Measurements from ENCODE around the gene CAVIN2.

GRCh38 chr2:191853843-191854242 is 7.0 kb upstream of the CAVIN2 start:
- no peak for TF ChIP-seq EZH2phosphoT487 (conservative IDR thresholded peaks at IDR 0.05; ENCODE audit: low read length)
- TF ChIP-seq, protein P1, sequence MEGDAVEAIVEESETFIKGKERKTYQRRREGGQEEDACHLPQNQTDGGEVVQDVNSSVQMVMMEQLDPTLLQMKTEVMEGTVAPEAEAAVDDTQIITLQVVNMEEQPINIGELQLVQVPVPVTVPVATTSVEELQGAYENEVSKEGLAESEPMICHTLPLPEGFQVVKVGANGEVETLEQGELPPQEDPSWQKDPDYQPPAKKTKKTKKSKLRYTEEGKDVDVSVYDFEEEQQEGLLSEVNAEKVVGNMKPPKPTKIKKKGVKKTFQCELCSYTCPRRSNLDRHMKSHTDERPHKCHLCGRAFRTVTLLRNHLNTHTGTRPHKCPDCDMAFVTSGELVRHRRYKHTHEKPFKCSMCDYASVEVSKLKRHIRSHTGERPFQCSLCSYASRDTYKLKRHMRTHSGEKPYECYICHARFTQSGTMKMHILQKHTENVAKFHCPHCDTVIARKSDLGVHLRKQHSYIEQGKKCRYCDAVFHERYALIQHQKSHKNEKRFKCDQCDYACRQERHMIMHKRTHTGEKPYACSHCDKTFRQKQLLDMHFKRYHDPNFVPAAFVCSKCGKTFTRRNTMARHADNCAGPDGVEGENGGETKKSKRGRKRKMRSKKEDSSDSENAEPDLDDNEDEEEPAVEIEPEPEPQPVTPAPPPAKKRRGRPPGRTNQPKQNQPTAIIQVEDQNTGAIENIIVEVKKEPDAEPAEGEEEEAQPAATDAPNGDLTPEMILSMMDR (IDR thresholded peaks at IDR 0.05; ENCODE audit: insufficient read depth, low read length, poor library complexity, severe bottlenecking), result no peak

Data from SU-DHL-6 (cell line).